SK-N-MC (cell line): ENCODE data around the gene P4HA2.

Experiments used
- EZH2 ChIP-seq: fragments of 200-600 bp; sonication (generic); IDR thresholded peaks from one replicate; pipeline ENCODE4 v1.6.1; 2017; ENCODE audit warnings: antibody characterized with exemption
- FOXP2 ChIP-seq: optimal IDR thresholded peaks from 2 replicates; pipeline ENCODE3; 2011; ENCODE audit warnings: mild to moderate bottlenecking, moderate library complexity; ENCODE audit not compliant: insufficient read depth; ENCODE audit errors: extremely low read length, control extremely low read depth
- POLR2AphosphoS5 ChIP-seq: IDR thresholded peaks from 2 replicates; pipeline ENCODE4 v1.6.1; 2012; ENCODE audit warnings: mild to moderate bottlenecking, low read depth, low read length, borderline replicate concordance

GRCh38 chr5:132246806-132247205 is 19.2 kb upstream of the P4HA2 start:
- no peak for TF ChIP-seq POLR2AphosphoS5
- no peak for TF ChIP-seq EZH2
- TF ChIP-seq FOXP2: no peak
